HG03575 (cell line): ENCODE measurements around the gene RBL2.
"Not testable (repeated sequence)": the region's sequence is repeated elsewhere in the genome, so short reads cannot be mapped to it uniquely, and the experiment has no call there.

Experiments used
- ATAC-seq: cut with Tn5 transposase; IDR thresholded peaks from one replicate; pipeline ENCODE4 v1.9.1; 2021; ENCODE audit not compliant: unreplicated experiment, insufficient number of reproducible peaks, low FRiP score; ENCODE audit errors: extremely low read depth

Gene RBL2

GRCh38 chr16:53501216-53501859 is 67.1 kb downstream of the RBL2 start:
- ATAC-seq, result no peak

GRCh38 chr16:53502331-53503269 is 68.3 kb downstream of the RBL2 start, which contains the start of gene AKTIP:
TSS of gene AKTIP (minus strand) at chr16:53503209. CDS start at chr16:53500259, 2,950 bp downstream.
- no peak for ATAC-seq

GRCh38 chr16:53503270-53503923 is 69.1 kb downstream of the RBL2 start:
- ATAC-seq, result peak; percentile 94

- no peak for ATAC-seq
Measured at GRCh38 chr16:53503991-53504663, 69.9 kb downstream of the RBL2 start.

GRCh38 chr16:53504665-53505064 is 70.4 kb downstream of the RBL2 start:
- ATAC-seq, result no peak

- ATAC-seq, result no peak
Measured at GRCh38 chr16:53506254-53506653, 72.0 kb downstream of the RBL2 start.

- no peak for ATAC-seq
Measured at GRCh38 chr16:53507464-53508179, 73.4 kb downstream of the RBL2 start.

GRCh38 chr16:53509906-53510703 is 75.8 kb downstream of the RBL2 start:
- ATAC-seq, result no peak

- ATAC-seq, result no peak
Measured at GRCh38 chr16:53510704-53511070, 76.4 kb downstream of the RBL2 start.

- no peak for ATAC-seq
Measured at GRCh38 chr16:53511084-53511402, 76.8 kb downstream of the RBL2 start.

GRCh38 chr16:53511403-53512280 is 77.4 kb downstream of the RBL2 start:
- no peak for ATAC-seq

GRCh38 chr16:53512795-53513194 is 78.5 kb downstream of the RBL2 start:
- ATAC-seq, result not testable (repeated sequence)

- ATAC-seq, result no peak
Measured at GRCh38 chr16:53515259-53515658, 81.0 kb downstream of the RBL2 start.

- ATAC-seq, result no peak
Measured at GRCh38 chr16:53515811-53516210, 81.5 kb downstream of the RBL2 start.

- no peak for ATAC-seq
Measured at GRCh38 chr16:53517851-53518250, 83.6 kb downstream of the RBL2 start.

GRCh38 chr16:53518550-53519416 is 84.5 kb downstream of the RBL2 start:
- peak; percentile 94 for ATAC-seq
